Right lobe of liver (tissue), 4 donors: ENCODE results near the gene CIB2.

Source experiments
- CTCF ChIP-seq, 4 donors: fragments of 200-600 bp in 3 of 4; fragments of 450-650 bp in 1 of 4; IDR thresholded peaks; one replicate each; pipeline versions ENCODE4 v1.5.1 to v1.8.0; 2016 to 2022; ENCODE audit warnings: antibody characterized with exemption in 4 of 4, mild to moderate bottlenecking in 2 of 4
- POLR2A ChIP-seq: fragments of 450-650 bp; IDR thresholded peaks from one replicate; pipeline ENCODE4 v1.6.1; 2017; ENCODE audit warnings: antibody characterized with exemption, mild to moderate bottlenecking
- donor health status: DM: no; HTN: no; CAD: no.
- donor health status: DM: no; HTN: no; CAD: no.
- donor health status: DM: no; HTN: yes; CAD: no.

GRCh38 chr15:78057803-78058202 lies 73.4 kb downstream of the CIB2 start:
- TF ChIP-seq CTCF (IDR thresholded peaks at IDR 0.05) (no peak), POLR2A (no peak)
